Tibial nerve (tissue), 3 donors: ENCODE measurements around the gene ARHGAP23.
"Not testable (repeated sequence)": the region's sequence is repeated elsewhere in the genome, so short reads cannot be mapped to it uniquely, and the experiment has no call there.

ENCODE experiments used
- EP300 ChIP-seq, 2 donors: sonication (generic); formaldehyde crosslinking; IDR thresholded peaks; one replicate each; pipeline ENCODE4 v1.6.1; 2017; ENCODE audit warnings: antibody characterized with exemption in 2 of 2, mild to moderate bottlenecking in 1 of 2
- POLR2A ChIP-seq, 2 donors: fragments of 450-650 bp; IDR thresholded peaks; one replicate each; pipeline ENCODE4 v1.6.1; 2017; ENCODE audit warnings: antibody characterized with exemption in 2 of 2, mild to moderate bottlenecking in 2 of 2, moderate library complexity in 2 of 2

DNA sequence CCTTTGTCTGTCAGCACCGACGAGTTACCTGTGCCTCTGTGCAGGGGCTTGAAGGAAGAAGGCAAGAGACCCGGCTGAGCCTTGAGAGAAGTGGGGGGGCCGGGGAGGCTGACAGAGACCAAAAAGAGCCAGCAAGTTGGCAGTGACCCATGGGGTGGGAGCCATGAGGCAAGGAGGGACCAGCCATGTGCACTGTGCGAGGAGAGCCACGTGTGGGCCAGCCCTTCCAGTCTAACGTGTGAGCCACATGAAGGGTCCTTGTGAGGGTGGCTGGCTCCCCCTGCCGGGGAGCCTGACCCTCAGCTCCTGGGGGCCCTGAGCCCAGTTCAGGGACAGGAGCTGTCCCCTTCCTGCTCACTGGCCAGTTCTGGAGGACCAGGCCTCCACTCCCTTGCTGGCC lies 46.4 kb downstream of the ARHGAP23 start:
- not testable (repeated sequence) for TF ChIP-seq EP300, POLR2A (IDR thresholded peaks at IDR 0.05)
